GM19463 (cell line): ENCODE results near the gene ATG16L1.
A peak's percentile ranks its signal among the peaks of the same experiment; 100 is the strongest.
"Not testable (repeated sequence)": the region's sequence is repeated elsewhere in the genome, so short reads cannot be mapped to it uniquely, and the experiment has no call there.

ENCODE experiments used
- ATAC-seq: cut with Tn5 transposase; IDR thresholded peaks from one replicate; pipeline ENCODE4 v1.9.1; 2021; ENCODE audit warnings: mild to moderate bottlenecking, moderate library complexity; ENCODE audit not compliant: unreplicated experiment

ATG16L1 gene

DNA sequence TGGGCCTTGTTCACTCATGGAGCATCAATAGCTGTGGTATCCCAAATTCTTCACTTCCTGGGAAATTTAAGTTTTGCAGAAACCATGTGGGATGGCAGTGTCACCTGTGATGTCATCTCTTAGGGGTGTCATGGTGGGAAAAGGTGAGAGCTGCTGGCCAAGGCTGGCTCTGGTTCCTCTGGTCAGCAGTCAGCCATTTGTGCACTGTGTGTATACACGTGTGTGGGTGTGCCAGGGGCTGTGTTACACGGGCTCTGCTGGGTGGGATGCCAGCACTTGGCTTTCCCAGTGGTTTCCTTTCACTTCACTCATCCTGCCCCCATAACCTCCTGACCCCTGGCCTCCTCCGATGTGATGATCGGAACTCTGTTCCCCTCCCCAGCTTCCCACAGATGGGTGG lies 77.4 kb downstream of the ATG16L1 start:
- no peak for ATAC-seq

DNA sequence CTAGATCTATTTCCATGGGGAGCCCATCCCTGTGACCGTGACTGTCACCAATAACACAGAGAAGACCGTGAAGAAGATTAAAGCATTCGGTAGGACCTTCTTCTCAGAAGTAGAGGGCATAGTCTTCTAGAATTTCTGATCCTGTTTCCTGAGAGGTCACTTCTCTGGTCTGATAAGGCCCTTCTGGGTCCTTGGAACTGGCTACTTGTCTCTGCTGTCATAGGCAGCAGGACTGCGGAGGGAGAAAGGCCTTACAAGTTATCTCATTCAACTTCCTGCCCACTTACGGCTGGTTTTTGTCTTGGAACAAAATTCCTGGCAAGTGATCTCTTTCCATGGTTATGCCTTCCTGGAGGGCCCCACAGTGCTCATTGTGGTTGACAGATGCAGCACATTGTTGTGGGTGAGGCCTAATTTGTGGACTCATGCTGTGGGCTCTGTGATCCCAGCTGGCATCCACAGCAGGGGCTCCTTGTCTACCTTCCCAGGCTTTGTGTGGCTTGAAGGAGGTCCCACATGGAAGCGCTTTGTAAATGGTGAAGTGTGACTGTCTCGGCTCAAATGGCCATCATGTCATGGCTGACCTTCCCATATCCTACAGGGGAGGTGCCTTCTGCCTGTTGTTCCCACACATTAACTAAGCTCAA lies 78.1 kb downstream of the ATG16L1 start:
- ATAC-seq: no peak

DNA sequence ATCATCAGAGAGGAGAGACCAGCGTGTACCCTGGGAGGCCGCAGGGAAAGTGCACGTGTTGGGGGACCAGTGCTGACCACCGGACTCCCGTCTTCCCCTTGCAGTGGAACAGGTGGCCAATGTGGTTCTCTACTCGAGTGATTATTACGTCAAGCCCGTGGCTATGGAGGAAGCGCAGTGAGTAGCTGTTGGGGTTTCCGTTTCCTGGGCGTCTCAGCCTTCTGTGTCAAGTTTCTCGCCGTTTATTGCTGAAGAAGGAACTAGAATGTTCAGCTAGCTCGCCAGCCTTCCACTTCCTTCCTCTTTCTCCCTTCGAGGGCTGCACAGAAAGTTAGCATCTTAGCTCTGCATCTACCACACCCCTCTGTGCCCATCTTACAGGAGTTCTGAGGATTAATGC lies 80.1 kb downstream of the ATG16L1 start:
- peak; percentile 89 for ATAC-seq

DNA sequence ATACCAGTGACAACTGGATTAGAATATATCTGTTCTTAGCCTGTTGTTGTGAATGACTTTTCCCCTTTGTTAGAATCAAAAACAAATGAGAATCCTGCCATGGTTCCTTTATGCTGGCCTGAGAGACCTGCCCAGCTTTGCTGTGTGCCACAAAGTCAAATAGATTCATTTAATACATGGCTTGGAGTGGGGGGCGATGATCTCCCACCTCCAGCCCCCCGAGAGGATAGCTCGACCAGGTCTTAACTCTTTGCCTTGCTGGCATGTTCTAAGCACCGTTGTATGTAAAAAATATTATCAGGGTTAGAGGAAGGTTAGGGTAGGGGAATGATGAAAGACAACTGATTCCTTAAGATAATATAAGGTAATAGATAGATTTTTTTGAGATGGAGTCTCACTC lies 80.7 kb downstream of the ATG16L1 start:
- ATAC-seq: no peak

DNA sequence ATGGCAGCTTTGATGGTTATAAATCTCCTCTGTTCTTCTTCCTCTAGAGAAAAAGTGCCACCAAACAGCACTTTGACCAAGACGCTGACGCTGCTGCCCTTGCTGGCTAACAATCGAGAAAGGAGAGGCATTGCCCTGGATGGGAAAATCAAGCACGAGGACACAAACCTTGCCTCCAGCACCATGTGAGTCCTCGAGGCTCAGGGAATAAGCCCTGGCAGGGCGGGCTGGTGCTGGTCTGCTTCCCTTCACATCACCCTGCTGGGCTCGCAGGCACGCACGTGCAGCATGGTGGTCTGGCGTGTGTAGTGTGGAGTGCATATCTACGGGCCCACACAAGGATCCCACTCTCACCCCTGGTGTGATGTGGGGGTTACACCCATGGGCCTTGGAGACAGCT lies 83.4 kb downstream of the ATG16L1 start:
- ATAC-seq: no peak

DNA sequence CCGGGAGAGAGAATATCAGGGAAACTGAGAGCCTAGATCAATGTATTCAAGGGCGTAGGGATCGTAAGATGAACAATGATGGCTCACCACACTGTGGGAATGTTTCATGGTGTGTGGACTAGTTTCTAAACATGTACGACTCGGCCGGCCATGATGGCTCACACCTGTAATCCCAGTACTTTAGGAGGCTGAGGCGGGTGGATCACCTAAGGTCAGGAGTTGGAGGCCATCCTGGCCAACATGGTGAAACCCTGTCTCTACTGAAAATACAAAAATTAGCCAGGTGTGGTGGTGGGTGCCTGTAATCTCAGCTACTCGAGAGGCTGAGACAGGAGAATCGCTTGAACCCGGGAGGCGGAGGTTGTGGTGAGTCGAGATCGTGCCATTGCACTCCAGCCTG lies 84.6 kb downstream of the ATG16L1 start:
- not testable (repeated sequence) for ATAC-seq

DNA sequence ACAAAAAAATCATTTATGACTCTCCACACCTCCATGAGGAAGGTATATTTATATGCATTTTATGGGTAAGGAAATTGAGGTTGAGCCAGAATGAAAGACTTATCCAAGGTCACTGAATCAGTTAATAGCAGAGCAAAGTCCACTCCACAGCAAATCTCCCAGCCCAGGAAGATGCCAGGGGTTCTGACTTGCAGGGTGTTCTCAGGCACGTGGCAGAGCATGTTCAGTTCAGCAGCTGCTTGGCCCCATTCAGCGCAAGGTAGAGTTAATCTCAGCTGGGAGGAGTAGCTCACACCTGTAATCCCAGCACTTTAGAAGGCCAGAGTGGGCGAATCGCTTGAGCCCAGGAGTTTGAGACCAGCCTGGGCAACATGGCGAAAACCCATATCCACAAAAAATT lies 85.1 kb downstream of the ATG16L1 start:
- no peak for ATAC-seq

DNA sequence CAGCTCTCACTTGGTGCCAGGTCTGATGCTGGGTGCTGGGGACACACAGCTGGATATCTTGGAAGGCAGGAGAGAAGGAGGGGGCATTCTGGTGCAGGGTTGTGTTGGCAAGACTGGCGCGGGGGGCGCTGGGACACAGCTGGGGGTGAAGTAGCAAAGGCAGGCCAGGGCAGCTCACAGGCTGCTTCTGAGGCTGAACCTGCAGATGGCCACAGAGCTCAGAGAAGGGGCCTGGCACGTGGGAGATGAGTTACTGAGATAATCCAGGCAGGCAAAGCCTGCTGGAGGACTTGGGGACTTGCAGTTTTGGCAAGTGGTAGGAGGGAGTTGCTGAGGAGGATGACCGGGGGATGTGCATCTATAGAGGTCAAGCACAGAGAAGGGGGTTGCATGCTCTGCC lies 86.6 kb downstream of the ATG16L1 start:
- no peak for ATAC-seq

DNA sequence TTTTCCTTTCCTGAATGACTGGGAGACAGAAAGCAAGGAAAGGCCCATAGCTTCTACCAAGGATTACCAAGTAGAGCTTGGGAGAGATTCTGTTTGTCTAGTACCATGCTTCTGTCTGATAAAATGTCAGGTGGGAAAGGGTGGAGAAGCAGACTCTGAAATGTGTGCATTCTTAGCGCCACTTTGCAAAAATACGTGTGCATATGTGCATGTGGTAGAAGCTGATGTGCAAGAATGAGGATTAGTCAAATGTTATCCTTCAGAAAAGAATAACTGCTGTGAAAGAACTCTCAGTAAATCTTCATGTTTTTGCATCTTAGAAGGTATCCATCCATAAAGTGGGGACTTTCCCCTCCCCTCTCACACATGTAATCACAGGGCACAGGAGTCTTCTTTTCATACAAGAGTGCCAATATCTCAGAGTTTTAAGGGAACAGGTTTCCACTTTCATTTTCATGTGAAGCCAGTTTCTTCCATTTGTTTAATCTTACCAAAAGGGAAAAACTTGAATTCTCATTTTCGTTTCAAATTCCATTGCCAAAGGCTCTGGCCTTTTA lies 87.4 kb downstream of the ATG16L1 start:
- ATAC-seq: no peak

DNA sequence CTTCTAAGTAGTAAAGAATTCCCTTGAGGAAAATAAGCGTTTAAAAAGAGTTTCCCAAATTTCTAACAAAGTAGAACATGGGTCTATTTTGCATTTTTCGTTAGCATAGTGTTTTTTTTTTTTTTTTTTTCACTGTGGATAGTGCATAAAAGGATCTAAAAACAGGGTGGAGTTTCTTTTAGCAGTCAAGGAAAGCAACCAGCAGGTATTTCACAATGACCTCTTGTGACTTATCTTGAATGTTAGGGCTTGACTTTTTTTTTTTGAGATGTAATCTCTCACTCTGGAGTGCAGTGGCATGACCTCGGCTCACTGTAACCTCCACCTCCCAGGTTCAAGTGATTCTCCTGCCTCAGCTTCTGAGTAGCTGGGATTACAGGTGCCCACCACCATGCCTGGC lies 88.0 kb downstream of the ATG16L1 start:
- ATAC-seq: no peak

DNA sequence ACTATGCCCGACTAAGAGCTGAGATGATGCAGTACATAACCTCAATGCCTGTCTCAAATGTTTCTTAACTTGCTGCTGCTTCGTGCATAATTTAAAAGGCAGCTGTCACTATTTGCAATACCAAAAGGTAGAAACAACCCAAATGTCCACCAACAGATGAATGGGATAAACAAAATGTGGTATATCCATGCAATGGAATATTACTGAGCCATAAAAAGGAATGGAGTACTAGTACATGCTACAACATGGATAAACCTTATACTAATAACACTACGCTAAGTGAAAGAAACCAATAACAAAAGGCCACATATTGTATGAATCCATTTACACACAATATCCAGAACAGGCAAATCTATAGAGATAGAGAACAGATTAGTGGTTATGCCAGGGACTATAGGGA lies 89.8 kb downstream of the ATG16L1 start:
- ATAC-seq: no peak

DNA sequence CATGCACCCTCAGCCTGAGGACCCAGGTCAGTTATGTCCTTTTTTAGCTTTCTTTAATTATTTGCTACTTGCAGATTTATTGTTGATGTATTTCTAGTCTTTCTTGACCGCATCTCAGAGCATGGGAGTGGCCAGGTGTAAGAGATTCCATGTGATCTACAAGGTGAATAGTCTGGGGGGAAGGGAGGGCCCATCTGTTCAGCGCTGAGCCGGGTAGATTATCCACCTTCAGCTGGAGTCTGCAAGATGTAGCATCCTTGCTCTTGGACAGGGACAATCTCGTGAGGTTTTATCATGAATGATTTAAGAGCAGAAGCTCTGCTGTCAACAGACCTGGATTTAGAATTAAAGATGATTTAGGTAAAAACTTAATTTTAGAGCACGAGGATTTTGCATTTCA lies 90.8 kb downstream of the ATG16L1 start:
- no peak for ATAC-seq

DNA sequence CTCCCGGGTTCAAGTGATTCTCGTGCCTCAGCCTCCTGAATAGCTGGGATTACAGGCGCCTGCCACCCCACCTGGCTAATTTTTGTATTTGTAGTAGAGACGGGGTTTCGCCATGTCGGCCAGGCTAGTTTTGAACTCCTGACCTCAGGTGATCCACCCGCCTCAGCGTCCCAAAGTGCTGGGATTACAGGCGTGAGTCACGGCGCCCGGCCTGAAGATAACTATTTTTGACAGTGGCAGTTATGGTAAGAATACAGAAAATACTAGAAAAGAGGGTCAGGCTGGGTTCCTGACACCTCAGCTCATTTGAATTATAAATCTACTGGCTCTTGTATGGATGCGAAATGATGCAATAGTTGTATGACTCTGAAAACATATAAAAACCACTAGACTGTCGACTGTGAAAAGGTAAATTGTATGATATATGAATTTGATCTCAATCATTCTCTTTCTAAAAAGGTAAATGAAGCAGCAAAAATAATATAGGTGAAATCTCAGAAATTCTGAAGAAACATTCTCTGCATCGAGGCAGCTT lies 91.8 kb downstream of the ATG16L1 start:
- ATAC-seq: no peak
